ENCODE data around the gene SKIC3.
A peak's percentile ranks its signal among the peaks of the same experiment; 100 is the strongest.

The SKIC3 gene

DNA sequence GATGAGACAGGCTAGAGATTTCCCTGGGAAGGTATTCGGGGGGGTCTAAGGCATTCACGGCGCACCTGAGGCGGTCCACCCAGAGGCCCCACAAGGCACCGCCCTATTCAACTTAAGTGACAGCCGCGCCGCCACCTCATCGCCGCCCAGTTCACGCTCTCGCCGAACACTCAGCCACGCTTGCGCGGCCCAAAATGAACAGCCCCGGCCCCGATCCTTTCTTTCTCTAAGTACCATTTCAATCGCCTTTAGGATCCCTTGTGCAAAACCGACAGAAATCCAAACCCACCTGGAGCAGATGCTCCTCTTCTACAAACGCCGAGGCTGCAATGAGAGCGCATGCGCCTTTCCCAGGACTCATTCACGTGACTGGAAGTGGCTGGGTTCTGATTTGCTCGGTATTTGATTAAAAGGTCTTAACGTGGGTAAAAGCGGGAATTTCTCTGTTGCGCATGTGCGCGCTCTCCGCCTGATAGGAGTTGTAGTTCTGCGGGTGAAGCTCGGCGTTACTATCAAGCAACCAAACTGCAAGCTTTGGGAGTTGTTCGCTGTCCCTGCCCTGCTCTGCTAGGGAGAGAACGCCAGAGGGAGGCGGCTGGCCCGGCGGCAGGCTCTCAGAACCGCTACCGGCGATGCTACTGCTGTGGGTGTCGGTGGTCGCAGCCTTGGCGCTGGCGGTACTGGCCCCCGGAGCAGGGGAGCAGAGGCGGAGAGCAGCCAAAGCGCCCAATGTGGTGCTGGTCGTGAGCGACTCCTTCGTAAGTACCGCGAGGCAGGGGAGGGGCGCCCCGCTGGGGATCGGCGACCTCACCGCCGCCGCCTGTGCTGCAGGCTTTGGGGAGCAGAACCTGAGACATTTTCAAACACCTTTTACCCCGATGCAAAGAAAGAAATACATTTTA, at the start of gene SKIC3, which contains the start of gene ARSK:
Gene SKIC3, minus strand, starts transcription at position 331 of the 902 bp plus-strand sequence. CDS start 7,827 bp downstream, outside the sequence.
Gene ARSK, plus strand, starts transcription at position 455 of the 902 bp plus-strand sequence. Its CDS starts 178 bp downstream, at position 633.
- DNase-seq (ENCODE audit: low read depth), result peak; percentile 79

- DNase-seq (ENCODE audit: low read depth), result no peak
Observed at GRCh38 chr5:95600557-95600956, 45.8 kb upstream of the SKIC3 start.

DNA sequence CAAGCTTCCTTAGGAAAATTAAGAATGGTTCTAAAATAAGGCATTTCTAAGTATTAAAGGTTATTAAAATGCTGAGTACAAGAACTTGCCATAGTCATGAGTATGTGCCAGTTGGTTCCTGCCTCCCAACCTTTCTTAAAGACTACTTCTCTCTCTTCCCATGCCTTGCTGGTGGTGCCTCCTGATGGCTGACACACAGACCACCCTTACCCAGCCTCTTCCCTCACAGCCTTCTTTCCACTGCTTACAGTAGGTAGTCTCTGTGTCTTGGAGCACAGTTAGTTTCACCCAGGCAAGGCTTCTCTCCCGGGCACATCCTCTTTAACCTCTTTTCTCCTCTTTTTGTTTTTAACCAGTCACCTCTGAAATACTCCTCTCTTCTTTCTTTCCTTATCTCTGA, 44.5 kb upstream of the SKIC3 start:
- no peak for DNase-seq (ENCODE audit: low read depth)

GRCh38 chr5:95595289-95595931, 40.6 kb upstream of the SKIC3 start:
- DNase-seq (ENCODE audit: low read depth), result no peak

DNA sequence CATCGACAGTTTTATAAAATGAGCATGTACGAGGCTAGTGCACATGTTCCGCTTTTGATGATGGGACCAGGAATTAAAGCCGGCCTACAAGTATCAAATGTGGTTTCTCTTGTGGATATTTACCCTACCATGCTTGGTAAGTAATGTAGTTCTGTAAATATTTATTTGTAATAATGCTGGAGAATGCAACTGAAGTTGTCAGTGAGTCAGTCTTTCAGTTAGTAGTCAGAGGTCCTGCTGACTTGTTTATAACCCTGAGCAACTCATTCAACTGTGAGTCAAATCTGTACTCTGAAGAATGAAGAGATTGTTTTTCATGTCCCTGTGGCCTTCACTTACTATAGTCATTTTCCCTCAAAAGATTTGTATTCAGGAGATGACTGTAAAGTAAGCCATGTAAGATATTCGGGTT, 36.7 kb upstream of the SKIC3 start:
- DNase-seq (ENCODE audit: low read depth), result no peak

GRCh38 chr5:95590880-95591279, 36.1 kb upstream of the SKIC3 start:
- no peak for DNase-seq (ENCODE audit: low read depth)

DNA sequence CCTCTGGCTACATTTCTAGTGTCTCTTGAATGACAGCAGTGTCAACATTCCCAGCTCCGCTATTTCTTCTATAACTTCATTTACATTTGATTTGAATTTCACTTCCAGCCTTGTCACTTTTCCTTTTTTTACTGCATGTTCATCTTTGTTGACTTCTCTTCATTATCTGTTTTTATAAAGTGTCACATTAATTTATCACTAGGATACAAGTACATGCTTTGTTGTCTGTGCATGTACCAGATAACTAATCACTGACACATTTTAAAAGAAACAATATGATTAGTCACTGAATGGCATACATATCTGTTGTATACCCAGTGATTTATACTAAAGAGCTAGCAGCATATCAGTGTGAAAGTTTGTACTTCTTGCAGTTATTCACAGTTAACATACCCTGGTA, 29.2 kb upstream of the SKIC3 start:
- DNase-seq (ENCODE audit: low read depth), result no peak

- no peak for DNase-seq (ENCODE audit: low read depth)
Observed at GRCh38 chr5:95581576-95581975, 26.8 kb upstream of the SKIC3 start.

GRCh38 chr5:95572016-95572415, 17.2 kb upstream of the SKIC3 start:
- no peak for DNase-seq (ENCODE audit: low read depth)

DNA sequence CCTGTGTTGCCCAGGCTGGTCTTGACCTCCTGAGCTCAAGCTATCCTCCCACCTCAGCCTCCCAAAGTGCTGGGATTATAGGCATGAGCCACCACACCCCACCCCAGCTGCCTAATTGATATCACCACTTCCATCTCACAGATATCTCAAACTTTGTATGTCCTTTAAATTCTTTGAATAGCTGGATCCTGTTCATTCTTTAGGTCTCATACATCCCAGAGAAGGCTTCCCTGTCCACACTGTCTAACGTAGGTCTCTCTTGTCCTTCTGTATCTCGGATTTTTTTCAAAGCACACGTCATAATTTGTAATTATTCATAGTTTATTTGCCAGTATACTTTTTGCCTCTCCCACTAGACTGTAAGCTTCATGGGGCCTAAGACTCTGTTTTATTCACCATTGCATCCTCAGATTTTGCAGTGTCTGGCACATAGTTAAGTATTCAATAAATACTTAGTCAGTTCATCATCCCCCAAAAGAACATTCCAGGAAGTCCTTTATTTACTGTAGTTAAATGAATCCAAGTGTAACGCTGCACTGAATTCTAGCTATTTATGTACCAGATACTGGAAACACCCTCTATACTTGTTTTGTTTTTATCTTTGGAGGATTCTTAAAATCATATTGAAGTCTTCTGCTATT, 10.6 kb upstream of the SKIC3 start:
- DNase-seq (ENCODE audit: low read depth), result no peak

DNA sequence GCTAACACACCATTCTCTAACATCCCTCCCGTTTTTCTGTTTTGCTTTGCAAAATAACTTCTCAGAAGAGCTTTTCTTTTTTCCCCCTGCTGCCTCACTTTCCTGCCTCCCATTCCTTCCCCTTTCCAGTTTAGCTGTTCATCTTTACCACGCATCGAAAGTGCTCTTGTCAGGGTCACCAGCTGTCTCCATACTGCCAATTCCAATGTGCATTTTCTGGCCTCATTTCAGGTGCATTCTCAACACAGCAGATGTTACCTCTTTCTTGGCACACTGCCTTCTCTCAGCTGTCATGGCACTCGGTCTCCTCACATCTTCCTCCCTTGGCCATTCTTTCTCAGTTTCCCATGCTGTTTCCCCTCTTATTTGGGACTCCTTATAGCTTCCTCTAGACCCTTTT, 9.7 kb upstream of the SKIC3 start:
- DNase-seq (ENCODE audit: low read depth), result no peak

GRCh38 chr5:95563367-95563766, 8.6 kb upstream of the SKIC3 start:
- no peak for DNase-seq (ENCODE audit: low read depth)

- DNase-seq (ENCODE audit: low read depth), result no peak
Observed at GRCh38 chr5:95562282-95562681, 7.5 kb upstream of the SKIC3 start.

DNA sequence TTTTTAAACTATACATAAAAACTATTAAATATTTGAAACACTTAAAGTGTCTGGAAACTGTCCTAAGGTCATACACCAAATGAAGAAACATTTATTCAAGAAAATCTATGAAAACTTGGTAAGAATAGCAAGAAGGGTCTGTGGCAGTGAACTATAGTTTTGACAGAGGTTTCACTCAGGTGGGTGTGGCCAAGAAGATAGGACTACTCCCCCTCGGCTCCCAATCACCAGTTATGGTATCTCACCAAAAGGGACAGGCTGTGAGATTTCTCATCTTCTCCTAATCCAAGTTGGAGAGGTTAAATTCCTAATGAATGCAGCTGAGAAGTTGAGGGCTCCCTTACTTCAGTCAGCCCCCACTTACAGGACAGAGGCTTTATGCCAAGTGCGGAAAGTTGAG, 3.1 kb upstream of the SKIC3 start:
- no peak for DNase-seq (ENCODE audit: low read depth)

DNA sequence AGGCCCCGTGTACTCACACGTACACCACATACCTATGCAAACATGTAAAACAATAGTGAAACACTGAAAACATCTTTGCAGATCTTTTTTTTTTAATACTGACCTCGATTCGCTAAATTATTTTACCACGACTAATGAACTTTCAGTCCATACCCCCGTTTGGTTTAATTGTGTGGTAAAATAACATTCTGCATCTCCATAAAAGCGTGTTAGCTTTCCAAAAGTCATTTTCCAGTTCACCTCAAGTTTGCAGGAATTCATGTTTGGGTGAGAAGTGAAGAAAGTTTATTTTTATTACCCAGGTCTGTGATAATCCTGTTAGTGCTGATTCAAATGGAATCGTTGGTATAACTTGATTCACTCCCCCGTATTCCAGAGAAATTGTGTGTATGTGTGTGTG, 776 bp upstream of the SKIC3 start:
- DNase-seq (ENCODE audit: low read depth), result no peak

- DNase-seq (ENCODE audit: low read depth), result no peak
Observed at GRCh38 chr5:95554331-95554646, 488 bp downstream of the SKIC3 start.

DNA sequence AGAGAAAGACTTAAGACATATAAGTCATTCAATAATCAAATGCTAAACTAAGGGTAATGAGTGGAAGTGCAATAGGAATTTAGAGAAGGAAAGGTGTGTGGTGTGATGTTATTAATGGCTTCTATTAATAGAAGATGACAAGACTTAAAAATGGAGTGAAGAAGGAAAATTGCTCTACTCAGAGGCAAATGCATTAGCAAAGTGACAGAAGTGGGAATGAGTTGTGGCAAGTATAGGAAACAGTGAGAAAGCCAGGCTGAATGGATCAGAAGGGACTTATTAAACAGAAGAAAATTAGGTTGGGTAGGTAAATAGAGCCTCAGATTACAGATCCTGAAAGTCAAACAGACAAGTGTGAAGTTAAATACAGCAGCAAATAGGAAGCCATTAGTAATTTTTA, 5.7 kb downstream of the SKIC3 start:
- no peak for DNase-seq (ENCODE audit: low read depth)

- DNase-seq (ENCODE audit: low read depth), result no peak
Observed at GRCh38 chr5:95543017-95543705, 11.6 kb downstream of the SKIC3 start.

- no peak for DNase-seq (ENCODE audit: low read depth)
Observed at GRCh38 chr5:95537501-95537900, 17.3 kb downstream of the SKIC3 start.

- no peak for DNase-seq (ENCODE audit: low read depth)
Observed at GRCh38 chr5:95533761-95534160, 21.0 kb downstream of the SKIC3 start.

GRCh38 chr5:95533106-95533505, 21.7 kb downstream of the SKIC3 start:
- no peak for DNase-seq (ENCODE audit: low read depth)

DNA sequence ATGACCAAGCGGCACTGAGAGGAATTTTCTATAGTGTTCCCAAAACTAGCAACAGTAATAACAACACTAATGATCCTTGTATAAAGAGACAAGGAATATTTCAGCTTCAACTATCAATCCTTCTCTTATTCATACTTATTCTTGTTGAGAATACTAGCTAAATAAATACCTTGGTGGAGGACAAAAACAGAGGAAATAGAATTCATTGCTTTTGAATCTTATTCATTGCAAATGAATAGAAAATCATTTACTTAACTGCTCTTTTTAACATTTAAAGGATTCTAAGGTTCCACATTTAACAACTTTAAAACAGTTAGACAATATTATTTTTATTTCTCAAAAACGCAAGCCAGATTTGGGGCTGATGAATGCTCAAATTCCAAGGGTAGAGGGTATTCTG, 22.4 kb downstream of the SKIC3 start:
- no peak for DNase-seq (ENCODE audit: low read depth)

All from stimulated activated CD8-positive, alpha-beta memory T cell treated with anti-CD3 and anti-CD28 coated beads, Interleukin-7, amount 100 ng/mL, for 24 hours (primary cell).